HG03457 (cell line): ENCODE data around the gene C4BPB.
A peak's percentile ranks its signal among the peaks of the same experiment; 100 is the strongest.
"Not testable (repeated sequence)": the region's sequence is repeated elsewhere in the genome, so short reads cannot be mapped to it uniquely, and the experiment has no call there.

Experiments
- ATAC-seq: cut with Tn5 transposase; IDR thresholded peaks from one replicate; pipeline ENCODE4 v1.9.1; 2021; ENCODE audit warnings: moderate number of reproducible peaks; ENCODE audit not compliant: unreplicated experiment

Gene C4BPB

GRCh38 chr1:207088701-207089626 is at the start of gene C4BPB:
TSS of gene C4BPB (plus strand) at chr1:207088860. CDS start at chr1:207089532, 672 bp downstream.
- ATAC-seq, result no peak

GRCh38 chr1:207039380-207040180 is 49.1 kb upstream of the C4BPB start:
- no peak for ATAC-seq

GRCh38 chr1:207040181-207040533 is 48.5 kb upstream of the C4BPB start:
- no peak for ATAC-seq

- ATAC-seq, result not testable (repeated sequence)
These were observed 47.3 kb upstream of the C4BPB start for GRCh38 chr1:207041397-207041796.

- no peak for ATAC-seq
These were observed 43.2 kb upstream of the C4BPB start for GRCh38 chr1:207045453-207045852.

GRCh38 chr1:207047505-207047904 is 41.2 kb upstream of the C4BPB start:
- ATAC-seq, result no peak

- no peak for ATAC-seq
These were observed 40.6 kb upstream of the C4BPB start for GRCh38 chr1:207048041-207048440.

- no peak for ATAC-seq
These were observed 39.6 kb upstream of the C4BPB start for GRCh38 chr1:207049054-207049453.

- ATAC-seq, result no peak
These were observed 39.1 kb upstream of the C4BPB start for GRCh38 chr1:207049514-207049913.

GRCh38 chr1:207049974-207050391 is 38.7 kb upstream of the C4BPB start:
- ATAC-seq, result no peak

GRCh38 chr1:207050480-207051190 is 38.0 kb upstream of the C4BPB start:
- no peak for ATAC-seq

- no peak for ATAC-seq
These were observed 37.3 kb upstream of the C4BPB start, which contains the start of gene YOD1 for GRCh38 chr1:207051191-207051943. TSS of gene YOD1 (minus strand) at chr1:207051208. CDS start at chr1:207051030, 178 bp downstream.

GRCh38 chr1:207052911-207053769 is 35.5 kb upstream of the C4BPB start, which contains the start of gene PFKFB2:
TSS of gene PFKFB2 (plus strand) at chr1:207053275. CDS start at chr1:207054718, 1,443 bp downstream.
- peak; percentile 64 for ATAC-seq

GRCh38 chr1:207054491-207054890 is 34.2 kb upstream of the C4BPB start:
- no peak for ATAC-seq

GRCh38 chr1:207055386-207056001 is 33.2 kb upstream of the C4BPB start:
- no peak for ATAC-seq

GRCh38 chr1:207056673-207057072 is 32.0 kb upstream of the C4BPB start:
- no peak for ATAC-seq

- ATAC-seq, result no peak
These were observed 30.4 kb upstream of the C4BPB start for GRCh38 chr1:207058252-207058651.

- ATAC-seq, result no peak
These were observed 29.5 kb upstream of the C4BPB start for GRCh38 chr1:207058878-207059867.
